Measurements from ENCODE around the gene DOCK1.

DOCK1 gene

GRCh38 chr10:127094984-127095383, 189.8 kb downstream of the DOCK1 start:
- DNase-seq = no peak

- DNase-seq = no peak
These were observed 195.9 kb downstream of the DOCK1 start for GRCh38 chr10:127100983-127101615.

- no peak for DNase-seq
These were observed 196.9 kb downstream of the DOCK1 start for GRCh38 chr10:127102176-127102575.

- no peak for DNase-seq
These were observed 209.9 kb downstream of the DOCK1 start for GRCh38 chr10:127115100-127115499.

- DNase-seq = peak; percentile 19
These were observed 211.9 kb downstream of the DOCK1 start for GRCh38 chr10:127117125-127117524.

- no peak for DNase-seq
These were observed 212.8 kb downstream of the DOCK1 start for GRCh38 chr10:127118034-127118433.

- no peak for DNase-seq
These were observed 214.7 kb downstream of the DOCK1 start for GRCh38 chr10:127119936-127120335.

GRCh38 chr10:127122831-127123230, 217.6 kb downstream of the DOCK1 start:
- DNase-seq = no peak

GRCh38 chr10:127123626-127124025, 218.4 kb downstream of the DOCK1 start:
- no peak for DNase-seq

GRCh38 chr10:127125331-127125730, 220.1 kb downstream of the DOCK1 start:
- DNase-seq = no peak

GRCh38 chr10:127127822-127128221, 222.6 kb downstream of the DOCK1 start:
- DNase-seq = no peak

GRCh38 chr10:127129104-127129503, 223.9 kb downstream of the DOCK1 start:
- no peak for DNase-seq

GRCh38 chr10:127132451-127132850, 227.2 kb downstream of the DOCK1 start:
- no peak for DNase-seq

GRCh38 chr10:127133225-127133624, 228.0 kb downstream of the DOCK1 start:
- DNase-seq = no peak

- no peak for DNase-seq
These were observed 228.7 kb downstream of the DOCK1 start for GRCh38 chr10:127133672-127134500.

- no peak for DNase-seq
These were observed 230.8 kb downstream of the DOCK1 start for GRCh38 chr10:127135844-127136577.

- DNase-seq = no peak
These were observed 232.2 kb downstream of the DOCK1 start for GRCh38 chr10:127137391-127137790.

- DNase-seq = no peak
These were observed 236.9 kb downstream of the DOCK1 start for GRCh38 chr10:127142136-127142535.

GRCh38 chr10:127142856-127143255, 237.6 kb downstream of the DOCK1 start:
- DNase-seq = no peak

GRCh38 chr10:127145173-127145572, 239.9 kb downstream of the DOCK1 start:
- no peak for DNase-seq

- no peak for DNase-seq
These were observed 241.4 kb downstream of the DOCK1 start for GRCh38 chr10:127146661-127147060.

- DNase-seq = peak; percentile 34
These were observed 243.1 kb downstream of the DOCK1 start for GRCh38 chr10:127148066-127148932.

GRCh38 chr10:127148933-127149220, 243.6 kb downstream of the DOCK1 start:
- DNase-seq = peak; percentile 14
